Gastrocnemius medialis (tissue), 4 donors: Measurements from ENCODE around the gene UGT1A10. TPM values are rescaled to one million over a fixed set of nuclear protein-coding genes. Genes with fewer than 3 reads are reported as not detected.

Experiments
- ATAC-seq, 2 donors: fragments of 150-250 bp; one replicate each; pipeline ENCODE4 v1.9.1; 2016
- DNase-seq, 2 donors: peaks; one replicate each; pipeline ENCODE4 v3.0.0-alpha.2; 2019
- H3K27ac ChIP-seq, 4 donors: fragments of 200-600 bp; sonication (generic); 1 replicate in 1 of 4; 2 replicates in 3 of 4; pipeline ENCODE4 v1.5.1; 2016 to 2018; ENCODE audit warnings: mild to moderate bottlenecking in 2 of 4, moderate library complexity in 1 of 4
- H3K27me3 ChIP-seq, 3 donors: fragments of 200-600 bp; sonication (generic) in 2 of 3; 1 replicate in 1 of 3; 2 replicates in 2 of 3; pipeline versions ENCODE4 v1.5.1 to v1.6.0; 2016 to 2019; ENCODE audit warnings: mild to moderate bottlenecking in 1 of 3, moderate library complexity in 1 of 3
- H3K36me3 ChIP-seq, 2 donors: fragments of 200-600 bp; sonication (generic) in 1 of 2; one replicate each; pipeline ENCODE4 v1.5.1; 2017 to 2018
- H3K4me1 ChIP-seq, 2 donors: fragments of 200-600 bp; sonication (generic) in 1 of 2; one replicate each; pipeline ENCODE4 v1.5.1; 2016 to 2017; ENCODE audit warnings: mild to moderate bottlenecking in 2 of 2
- H3K4me3 ChIP-seq, 4 donors: fragments of 200-600 bp; sonication (generic) in 3 of 4; 1 replicate in 1 of 4; 2 replicates in 3 of 4; pipeline ENCODE4 v1.5.1; 2016 to 2019; ENCODE audit warnings: mild to moderate bottlenecking in 2 of 4
- H3K9me3 ChIP-seq, 3 donors: fragments of 200-600 bp; sonication (generic) in 2 of 3; 1 replicate in 1 of 3; 2 replicates in 2 of 3; pipeline ENCODE4 v1.5.1; 2016 to 2019
- CTCF ChIP-seq, 5 experiments: fragments of 450-650 bp in 3 of 5; fragments of 200-600 bp in 2 of 5; sonication (generic) in 2 of 5; IDR thresholded peaks in 4 of 5; conservative IDR thresholded peaks in 1 of 5; 1 replicate in 4 of 5; 2 replicates in 1 of 5; pipeline ENCODE4 v1.5.1; 2016 to 2019; ENCODE audit warnings: antibody characterized with exemption in 5 of 5, mild to moderate bottlenecking in 3 of 5, moderate library complexity in 3 of 5
- POLR2A ChIP-seq, 2 donors: fragments of 450-650 bp; IDR thresholded peaks; one replicate each; pipeline ENCODE4 v1.6.1; 2017; ENCODE audit warnings: antibody characterized with exemption in 2 of 2, mild to moderate bottlenecking in 2 of 2, moderate library complexity in 2 of 2
- in situ Hi-C, 4 donors: fragments of 200-750 bp; cut with MboI; loops; one replicate each; pipeline versions ENCODE4 v1.15.0 to v1.8.0; 2017; ENCODE audit warnings: low sequenced_read_pairs in 4 of 4
- intact Hi-C: fragments of 100-400 bp; cut with DNase I; formaldehyde crosslinking; loops from one replicate; pipeline ENCODE4 v1.15.1; 2023; ENCODE audit warnings: low total_unique reads
- total RNA-seq, 4 donors: library from RNA; depleted of rRNA; stranded (reverse); fragments of >200 nt; gene quantifications; one replicate each; pipeline versions ENCODE4 v1.1.0 to v1.2.3, GENCODE V29; 2016

The UGT1A10 gene
- total RNA-seq, 4 donors from 2014 or later: 0.12 TPM; not detected in 3

GRCh38 chr2:233600386-233600785 lies 35.9 kb upstream of the UGT1A10 start:
- no peak overlapping the region for H3K27ac ChIP-seq
- TF ChIP-seq POLR2A (IDR thresholded peaks at IDR 0.05): no peak
- TF ChIP-seq CTCF (IDR thresholded peaks at IDR 0.05 in 4 of 5, conservative IDR thresholded peaks at IDR 0.05 in 1 of 5): no peak

GRCh38 chr2:233602076-233602475 lies 34.2 kb upstream of the UGT1A10 start:
- Histone ChIP-seq H3K4me1 (no peaks in the 10 kb centered on the region), H3K36me3 (no peaks in the 10 kb centered on the region), H3K9me3 (no peaks in the 10 kb centered on the region), H3K27ac (no peak overlapping the region), H3K4me3 (no peak overlapping the region), H3K27me3 (no peaks in the 10 kb centered on the region)
- intact Hi-C loops (no loop called here), in situ Hi-C loops (no loop called here)
- DNase-seq (no peak), ATAC-seq (no peak)
- TF ChIP-seq CTCF (IDR thresholded peaks at IDR 0.05 in 4 of 5, conservative IDR thresholded peaks at IDR 0.05 in 1 of 5) (no peak), POLR2A (IDR thresholded peaks at IDR 0.05) (no peak)

More at GRCh38 chr2:233600386-233600785, 35.9 kb upstream of the UGT1A10 start:
- no peak overlapping the region for H3K4me3 ChIP-seq
- DNase-seq (no peak), ATAC-seq (no peak)
- intact Hi-C loops: no loop called here
- no peaks in the 10 kb centered on the region for H3K4me1 ChIP-seq
- H3K36me3 ChIP-seq: no peaks in the 10 kb centered on the region
- no peaks in the 10 kb centered on the region for H3K27me3 ChIP-seq
- in situ Hi-C loops: no loop called here
- H3K9me3 ChIP-seq: no peaks in the 10 kb centered on the region

GRCh38 chr2:233603520-233603919 lies 32.7 kb upstream of the UGT1A10 start:
- TF ChIP-seq CTCF (IDR thresholded peaks at IDR 0.05 in 4 of 5, conservative IDR thresholded peaks at IDR 0.05 in 1 of 5) (no peak), POLR2A (IDR thresholded peaks at IDR 0.05) (no peak)
- intact Hi-C loops: no loop called here
- no peaks in the 10 kb centered on the region for H3K4me1 ChIP-seq

GRCh38 chr2:233604826-233605225 lies 31.4 kb upstream of the UGT1A10 start:
- no peak overlapping the region for H3K27ac ChIP-seq
- intact Hi-C loops (no loop called here), in situ Hi-C loops (no loop called here)
- ATAC-seq (no peak), DNase-seq (no peak)
- H3K4me1 ChIP-seq: no peaks in the 10 kb centered on the region
- TF ChIP-seq POLR2A (IDR thresholded peaks at IDR 0.05): no peak
- no peak for TF ChIP-seq CTCF (IDR thresholded peaks at IDR 0.05 in 4 of 5, conservative IDR thresholded peaks at IDR 0.05 in 1 of 5)
- H3K9me3 ChIP-seq: no peaks in the 10 kb centered on the region
- H3K4me3 ChIP-seq: no peak overlapping the region
- H3K36me3 ChIP-seq: no peaks in the 10 kb centered on the region
- H3K27me3 ChIP-seq: no peaks in the 10 kb centered on the region

More at GRCh38 chr2:233603520-233603919, 32.7 kb upstream of the UGT1A10 start:
- Histone ChIP-seq H3K9me3 (no peaks in the 10 kb centered on the region), H3K27me3 (no peaks in the 10 kb centered on the region), H3K4me3 (no peak overlapping the region), H3K36me3 (no peaks in the 10 kb centered on the region), H3K27ac (no peak overlapping the region)
- DNase-seq (no peak), ATAC-seq (no peak)
- in situ Hi-C loops: no loop called here

- no peaks in the 10 kb centered on the region for H3K9me3 ChIP-seq
- no peaks in the 10 kb centered on the region for H3K27me3 ChIP-seq
- no peaks in the 10 kb centered on the region for H3K36me3 ChIP-seq
- DNase-seq (no peak), ATAC-seq (no peak)
- H3K4me3 ChIP-seq: no peak overlapping the region
- no peaks in the 10 kb centered on the region for H3K4me1 ChIP-seq
- in situ Hi-C loops: no loop called here
- TF ChIP-seq POLR2A (IDR thresholded peaks at IDR 0.05) (no peak), CTCF (IDR thresholded peaks at IDR 0.05 in 4 of 5, conservative IDR thresholded peaks at IDR 0.05 in 1 of 5) (no peak)
- no peak overlapping the region for H3K27ac ChIP-seq
- intact Hi-C loops: no loop called here
These were observed 30.6 kb upstream of the UGT1A10 start for GRCh38 chr2:233605680-233606079.
